ENCODE results near the gene LIN54.
A peak's percentile ranks its signal among the peaks of the same experiment; 100 is the strongest.

The LIN54 gene

DNA sequence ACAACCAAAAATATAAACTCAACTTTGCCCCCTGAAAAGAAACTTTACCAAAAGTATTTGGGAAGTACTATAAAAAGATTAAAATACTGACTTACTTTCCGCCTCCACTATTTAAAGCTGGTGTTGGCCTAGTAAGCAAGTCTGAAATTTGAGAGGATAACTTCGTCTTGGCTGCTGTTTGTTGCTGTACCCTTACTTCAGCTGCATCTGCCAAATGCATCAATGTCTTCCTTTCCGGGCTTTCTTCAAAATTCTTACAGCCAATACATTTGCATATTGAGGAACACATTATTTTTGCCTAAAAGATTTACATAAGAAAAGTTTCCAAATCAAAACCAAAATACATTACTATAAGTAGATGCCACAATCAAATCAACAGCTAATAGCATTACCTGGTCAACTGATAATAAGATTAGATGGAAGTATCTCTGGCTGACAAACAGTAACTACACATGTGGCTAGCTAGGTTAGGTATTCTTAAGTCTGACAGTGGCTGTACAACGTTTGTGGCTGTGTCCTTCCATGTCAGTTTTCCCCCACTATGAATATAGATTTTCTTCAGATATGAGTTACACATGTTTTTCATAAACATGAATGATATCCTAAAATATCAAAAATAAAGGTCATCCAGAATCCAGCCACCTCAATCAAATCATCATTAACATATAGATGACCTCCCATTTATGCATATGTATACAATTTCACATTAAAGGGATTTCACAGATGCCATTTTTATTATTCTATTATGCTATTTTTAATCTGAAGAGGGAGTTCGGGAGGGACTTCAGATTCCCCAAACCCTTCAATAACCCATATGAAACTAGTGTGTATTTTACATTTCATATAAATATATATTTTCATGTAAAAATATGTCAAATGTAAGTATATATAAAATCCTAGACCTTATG lies 79.5 kb downstream of the LIN54 start:
- no peaks in the 10 kb centered on the region for H3K79me2 ChIP-seq (ENCODE audit: control insufficient read depth, insufficient read depth, low read length, poor library complexity)
- no peak overlapping the region for H4K8ac ChIP-seq (ENCODE audit: low read depth, low read length)
- peaks cover 4 to 5% of the 10 kb centered on the region in 2 experiments for H3K36me3 ChIP-seq (ENCODE audit: control insufficient read depth in 1 of 2, insufficient read depth in 2 of 2, low read length in 2 of 2)

DNA sequence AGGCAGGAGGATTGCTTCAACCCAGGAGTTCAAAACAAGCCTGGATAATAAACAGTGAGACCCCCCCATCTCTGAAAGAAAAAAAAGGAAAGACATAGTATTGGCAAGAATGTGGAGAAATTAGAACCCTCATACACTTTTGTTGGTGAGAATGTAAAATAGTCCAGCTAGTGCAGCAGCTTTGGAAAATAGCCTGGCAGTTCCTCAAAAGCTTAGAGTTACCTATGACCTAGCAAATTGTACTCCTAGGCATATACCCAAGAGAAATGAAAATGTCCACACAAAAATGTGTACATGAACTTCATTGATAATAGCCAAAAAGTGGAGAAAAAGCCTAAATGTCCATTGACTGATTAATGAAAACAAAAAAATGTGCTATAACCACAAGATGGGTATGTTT lies 88.8 kb downstream of the LIN54 start:
- H3K18ac ChIP-seq (ENCODE audit: low read length), result no peak overlapping the region
- H4K8ac ChIP-seq (ENCODE audit: low read depth, low read length), result no peak overlapping the region
- H3K9ac ChIP-seq (ENCODE audit: low read length), result no peak overlapping the region
- no peak overlapping the region for H2AFZ ChIP-seq (ENCODE audit: insufficient read depth, low read length, poor library complexity)
- H2AK5ac ChIP-seq (ENCODE audit: low read length), result no peak overlapping the region
- H3K4me3 ChIP-seq (ENCODE audit: low read depth, low read length), result no peak overlapping the region
- no peak overlapping the region for H3K4ac ChIP-seq (ENCODE audit: low read depth, low read length)
- no peak overlapping the region for H3K4me2 ChIP-seq (ENCODE audit: low read length)
- no peak overlapping the region for H3K27ac ChIP-seq (ENCODE audit: low read depth, low read length)
- H2BK5ac ChIP-seq (ENCODE audit: low read depth, low read length, poor library complexity), result no peak overlapping the region
- H3K79me2 ChIP-seq (ENCODE audit: control insufficient read depth, insufficient read depth, low read length, poor library complexity), result no peaks in the 10 kb centered on the region
- H3K9me3 ChIP-seq (ENCODE audit: insufficient read depth, low read depth, low read length), result no peaks in the 10 kb centered on the region
- no peak overlapping the region for H4K91ac ChIP-seq (ENCODE audit: low read depth, low read length)
- no peak overlapping the region for H2BK120ac ChIP-seq (ENCODE audit: insufficient read depth, low read length, poor library complexity)
- peaks cover 2 to 6% of the 10 kb centered on the region in 2 experiments for H3K36me3 ChIP-seq (ENCODE audit: control insufficient read depth in 1 of 2, insufficient read depth in 2 of 2, low read length in 2 of 2)
- no peak overlapping the region for H4K12ac ChIP-seq (ENCODE audit: low read depth, low read length)
- H3K14ac ChIP-seq (ENCODE audit: low read length), result no peak overlapping the region
- no peaks in the 10 kb centered on the region for H3K4me1 ChIP-seq (ENCODE audit: control insufficient read depth in 1 of 2, insufficient read depth in 2 of 2, low read length in 2 of 2)
- H2BK12ac ChIP-seq (ENCODE audit: low read length), result no peak overlapping the region
- no peaks in the 10 kb centered on the region for H3K79me1 ChIP-seq (ENCODE audit: low read length)
- no peak overlapping the region for H3K23ac ChIP-seq (ENCODE audit: low read length)
- DNase-seq, result no peak
- H3K27me3 ChIP-seq (ENCODE audit: insufficient read depth, low read length), result no peaks in the 10 kb centered on the region

More for the DNA sequence above, 79.5 kb downstream of the LIN54 start:
- H3K4me1 ChIP-seq (ENCODE audit: control insufficient read depth in 1 of 2, insufficient read depth in 2 of 2, low read length in 2 of 2), result no peaks in the 10 kb centered on the region
- H3K9ac ChIP-seq (ENCODE audit: low read length), result no peak overlapping the region
- no peaks in the 10 kb centered on the region for H3K9me3 ChIP-seq (ENCODE audit: insufficient read depth, low read depth, low read length)
- DNase-seq, result no peak
- no peak overlapping the region for H2BK12ac ChIP-seq (ENCODE audit: low read length)
- H3K14ac ChIP-seq (ENCODE audit: low read length), result no peak overlapping the region
- no peaks in the 10 kb centered on the region for H3K27me3 ChIP-seq (ENCODE audit: insufficient read depth, low read length)
- H3K4me3 ChIP-seq (ENCODE audit: low read depth, low read length), result no peak overlapping the region
- no peak overlapping the region for H3K23ac ChIP-seq (ENCODE audit: low read length)
- H2BK5ac ChIP-seq (ENCODE audit: low read depth, low read length, poor library complexity), result no peak overlapping the region
- no CpG with 5 or more reads among the region's 5 CpGs for WGBS (ENCODE audit: extremely low coverage, insufficient coverage, insufficient read length)
- no peaks in the 10 kb centered on the region for H3K79me1 ChIP-seq (ENCODE audit: low read length)
- H3K4me2 ChIP-seq (ENCODE audit: low read length), result no peak overlapping the region
- no peak overlapping the region for H2AFZ ChIP-seq (ENCODE audit: insufficient read depth, low read length, poor library complexity)
- no peak overlapping the region for H4K12ac ChIP-seq (ENCODE audit: low read depth, low read length)
- H2AK5ac ChIP-seq (ENCODE audit: low read length), result no peak overlapping the region
- no peak overlapping the region for H4K91ac ChIP-seq (ENCODE audit: low read depth, low read length)
- H3K18ac ChIP-seq (ENCODE audit: low read length), result no peak overlapping the region
- no peak overlapping the region for H2BK120ac ChIP-seq (ENCODE audit: insufficient read depth, low read length, poor library complexity)
- no peak overlapping the region for H3K4ac ChIP-seq (ENCODE audit: low read depth, low read length)
- H3K27ac ChIP-seq (ENCODE audit: low read depth, low read length), result no peak overlapping the region

DNA sequence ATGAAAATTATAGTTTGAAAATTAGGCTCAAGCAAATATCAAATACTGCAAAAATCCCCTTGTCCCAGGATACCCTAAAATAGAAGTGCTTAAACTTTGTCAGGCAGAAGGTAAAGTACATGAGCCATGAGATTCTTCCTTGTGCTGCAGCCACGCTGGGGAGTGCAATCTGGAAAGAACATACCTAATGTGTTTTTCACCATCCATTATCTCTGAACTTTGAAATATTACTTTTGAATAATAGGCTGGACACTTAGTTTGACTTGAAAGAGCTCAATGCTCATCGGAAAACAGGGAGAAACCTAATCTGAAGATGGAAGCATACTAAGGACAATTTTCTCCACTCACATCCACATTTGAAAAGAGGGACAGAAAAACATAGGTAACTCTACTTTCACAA lies 91.2 kb downstream of the LIN54 start:
- no peak overlapping the region for H3K27ac ChIP-seq (ENCODE audit: low read depth, low read length)
- H3K14ac ChIP-seq (ENCODE audit: low read length), result no peak overlapping the region
- H2BK120ac ChIP-seq (ENCODE audit: insufficient read depth, low read length, poor library complexity), result no peak overlapping the region
- peaks cover 2 to 3% of the 10 kb centered on the region in 2 experiments for H3K36me3 ChIP-seq (ENCODE audit: control insufficient read depth in 1 of 2, insufficient read depth in 2 of 2, low read length in 2 of 2)
- H3K18ac ChIP-seq (ENCODE audit: low read length), result no peak overlapping the region
- no peak overlapping the region for H3K9ac ChIP-seq (ENCODE audit: low read length)
- H2AK5ac ChIP-seq (ENCODE audit: low read length), result no peak overlapping the region
- no peak overlapping the region for H2BK5ac ChIP-seq (ENCODE audit: low read depth, low read length, poor library complexity)
- no peak overlapping the region for H2AFZ ChIP-seq (ENCODE audit: insufficient read depth, low read length, poor library complexity)
- H3K9me3 ChIP-seq (ENCODE audit: insufficient read depth, low read depth, low read length), result no peaks in the 10 kb centered on the region
- H4K91ac ChIP-seq (ENCODE audit: low read depth, low read length), result no peak overlapping the region
- H3K79me1 ChIP-seq (ENCODE audit: low read length), result no peaks in the 10 kb centered on the region
- no CpG with 5 or more reads among the region's 2 CpGs for WGBS (ENCODE audit: extremely low coverage, insufficient coverage, insufficient read length)
- H3K79me2 ChIP-seq (ENCODE audit: control insufficient read depth, insufficient read depth, low read length, poor library complexity), result no peaks in the 10 kb centered on the region
- H3K23ac ChIP-seq (ENCODE audit: low read length), result no peak overlapping the region
- no peak overlapping the region for H3K4ac ChIP-seq (ENCODE audit: low read depth, low read length)
- H3K4me2 ChIP-seq (ENCODE audit: low read length), result no peak overlapping the region
- no peak overlapping the region for H4K8ac ChIP-seq (ENCODE audit: low read depth, low read length)
- no peak overlapping the region for H3K4me3 ChIP-seq (ENCODE audit: low read depth, low read length)
- H3K4me1 ChIP-seq (ENCODE audit: control insufficient read depth in 1 of 2, insufficient read depth in 2 of 2, low read length in 2 of 2), result no peaks in the 10 kb centered on the region
- no peak overlapping the region for H2BK12ac ChIP-seq (ENCODE audit: low read length)
- no peak overlapping the region for H4K12ac ChIP-seq (ENCODE audit: low read depth, low read length)
- DNase-seq, result no peak
- H3K27me3 ChIP-seq (ENCODE audit: insufficient read depth, low read length), result no peaks in the 10 kb centered on the region

DNA sequence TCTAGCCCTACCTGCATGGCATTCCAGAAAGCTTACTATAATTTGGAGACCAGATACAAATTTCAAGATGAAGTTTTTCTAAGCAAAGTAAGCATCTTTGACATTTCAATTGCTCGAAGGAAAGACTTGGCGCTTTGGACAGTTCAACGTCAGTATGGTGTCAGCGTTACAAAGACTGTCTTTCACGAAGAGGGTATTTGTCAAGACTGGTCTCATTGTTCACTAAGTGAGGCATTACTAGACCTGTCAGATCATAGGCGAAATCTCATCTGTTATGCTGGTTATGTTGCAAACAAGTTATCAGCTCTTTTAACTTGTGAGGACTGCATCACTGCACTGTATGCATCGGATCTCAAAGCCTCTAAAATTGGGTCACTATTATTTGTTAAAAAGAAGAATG lies 92.5 kb downstream of the LIN54 start:
- Histone ChIP-seq H4K91ac (ENCODE audit: low read depth, low read length) (no peak overlapping the region), H3K36me3 (ENCODE audit: control insufficient read depth in 1 of 2, insufficient read depth in 2 of 2, low read length in 2 of 2) (peaks cover 2% of the 10 kb centered on the region in 2 experiments), H3K9ac (ENCODE audit: low read length) (no peak overlapping the region), H3K23ac (ENCODE audit: low read length) (no peak overlapping the region), H3K18ac (ENCODE audit: low read length) (no peak overlapping the region), H3K4me2 (ENCODE audit: low read length) (no peak overlapping the region), H3K4me3 (ENCODE audit: low read depth, low read length) (no peak overlapping the region), H2AK5ac (ENCODE audit: low read length) (no peak overlapping the region), H3K9me3 (ENCODE audit: insufficient read depth, low read depth, low read length) (no peaks in the 10 kb centered on the region), H3K79me1 (ENCODE audit: low read length) (no peaks in the 10 kb centered on the region), H2BK12ac (ENCODE audit: low read length) (no peak overlapping the region), H2BK5ac (ENCODE audit: low read depth, low read length, poor library complexity) (no peak overlapping the region), H2BK120ac (ENCODE audit: insufficient read depth, low read length, poor library complexity) (no peak overlapping the region), H3K4me1 (ENCODE audit: control insufficient read depth in 1 of 2, insufficient read depth in 2 of 2, low read length in 2 of 2) (no peaks in the 10 kb centered on the region), H3K27ac (ENCODE audit: low read depth, low read length) (no peak overlapping the region), H3K14ac (ENCODE audit: low read length) (no peak overlapping the region), H3K27me3 (ENCODE audit: insufficient read depth, low read length) (no peaks in the 10 kb centered on the region), H2AFZ (ENCODE audit: insufficient read depth, low read length, poor library complexity) (no peak overlapping the region), H3K4ac (ENCODE audit: low read depth, low read length) (no peak overlapping the region), H4K8ac (ENCODE audit: low read depth, low read length) (no peak overlapping the region), H4K12ac (ENCODE audit: low read depth, low read length) (no peak overlapping the region), H3K79me2 (ENCODE audit: control insufficient read depth, insufficient read depth, low read length, poor library complexity) (no peaks in the 10 kb centered on the region)
- WGBS (ENCODE audit: extremely low coverage, insufficient coverage, insufficient read length), result no CpG with 5 or more reads among the region's 7 CpGs
- DNase-seq, result peak; percentile 55 to 81

Measured in trophoblast cell (in vitro differentiated cells and primary cell).